Stomach (tissue), 4 donors: Measurements from ENCODE around the gene ZNF81.

ENCODE experiments used
- EP300 ChIP-seq: sonication (generic); formaldehyde crosslinking; IDR thresholded peaks from one replicate; pipeline ENCODE4 v1.6.1; 2017; ENCODE audit warnings: antibody characterized with exemption
- POLR2A ChIP-seq, 4 donors: fragments of 450-650 bp; IDR thresholded peaks; one replicate each; pipeline ENCODE4 v1.6.1; 2016; ENCODE audit warnings: antibody characterized with exemption in 4 of 4, control low read depth in 2 of 4, mild to moderate bottlenecking in 1 of 4, moderate library complexity in 1 of 4
- POLR2AphosphoS5 ChIP-seq, 3 donors: sonication (generic); formaldehyde crosslinking; IDR thresholded peaks; one replicate each; pipeline ENCODE4 v1.6.1; 2016; ENCODE audit warnings: antibody characterized with exemption in 3 of 3
- TF ChIP-seq, protein P1 (sequence below), 7 experiments: fragments of 450-650 bp in 4 of 7; fragments of 200-600 bp in 3 of 7; sonication (generic) in 3 of 7; IDR thresholded peaks; one replicate each; pipeline ENCODE4 v1.5.1; 2016 to 2019; ENCODE audit warnings: antibody characterized with exemption in 7 of 7, control low read depth in 2 of 7, mild to moderate bottlenecking in 1 of 7

GRCh38 chrX:47817421-47817820 lies 19.3 kb upstream of the ZNF81 start:
- TF ChIP-seq POLR2AphosphoS5 (IDR thresholded peaks at IDR 0.05) (peak in 1 of 3 donors; percentile 20), POLR2A (IDR thresholded peaks at IDR 0.05) (no peak), EP300 (no peak)
- TF ChIP-seq, protein P1, sequence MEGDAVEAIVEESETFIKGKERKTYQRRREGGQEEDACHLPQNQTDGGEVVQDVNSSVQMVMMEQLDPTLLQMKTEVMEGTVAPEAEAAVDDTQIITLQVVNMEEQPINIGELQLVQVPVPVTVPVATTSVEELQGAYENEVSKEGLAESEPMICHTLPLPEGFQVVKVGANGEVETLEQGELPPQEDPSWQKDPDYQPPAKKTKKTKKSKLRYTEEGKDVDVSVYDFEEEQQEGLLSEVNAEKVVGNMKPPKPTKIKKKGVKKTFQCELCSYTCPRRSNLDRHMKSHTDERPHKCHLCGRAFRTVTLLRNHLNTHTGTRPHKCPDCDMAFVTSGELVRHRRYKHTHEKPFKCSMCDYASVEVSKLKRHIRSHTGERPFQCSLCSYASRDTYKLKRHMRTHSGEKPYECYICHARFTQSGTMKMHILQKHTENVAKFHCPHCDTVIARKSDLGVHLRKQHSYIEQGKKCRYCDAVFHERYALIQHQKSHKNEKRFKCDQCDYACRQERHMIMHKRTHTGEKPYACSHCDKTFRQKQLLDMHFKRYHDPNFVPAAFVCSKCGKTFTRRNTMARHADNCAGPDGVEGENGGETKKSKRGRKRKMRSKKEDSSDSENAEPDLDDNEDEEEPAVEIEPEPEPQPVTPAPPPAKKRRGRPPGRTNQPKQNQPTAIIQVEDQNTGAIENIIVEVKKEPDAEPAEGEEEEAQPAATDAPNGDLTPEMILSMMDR (IDR thresholded peaks at IDR 0.05): no peak
